IMR-90 (cell line): ENCODE data around the gene JMJD7. TPM values are rescaled to one million over a fixed set of nuclear protein-coding genes. Genes with fewer than 3 reads are reported as not detected.

Experiments
- ATAC-seq: fragments of 200-7000 bp; cut with Tn5 transposase; 2 replicates; pipeline ENCODE4 v1.9.1; 2020; ENCODE audit warnings: low read depth, mild to moderate bottlenecking, moderate library complexity
- BruUV-seq: library from RNA; stranded (reverse); fragments of 400-500 nt; replicated peaks from 2 replicates; lab custom pipeline; 2021; lab: Mats Ljungman, UMichigan
- CTCF ChIA-PET: fragments of 300-600 bp; formaldehyde crosslinking; extraction: SDS; loops from one replicate; lab custom pipeline; 2021; ENCODE audit warnings: antibody characterized with exemption; lab: Yijun Ruan, JAX
- POLR2A ChIA-PET: fragments of 300-600 bp; sonication (Branson Sonifier 250); formaldehyde crosslinking; loops from one replicate; lab custom pipeline; 2022; ENCODE audit warnings: antibody characterized with exemption; ENCODE audit not compliant: unreplicated experiment; lab: Charles Lee
- DNase-seq: peaks from one replicate; pipeline ENCODE4 v3.0.0; 2013
- H2AFZ ChIP-seq: replicated peaks from 2 replicates; pipeline ENCODE3; 2013; ENCODE audit warnings: low read length, mild to moderate bottlenecking; ENCODE audit not compliant: poor library complexity
- H2AK5ac ChIP-seq: 2 replicates; pipeline ENCODE4 v1.6.1; 2013; ENCODE audit warnings: low read depth, low read length, inconsistent platforms
- H2AK9ac ChIP-seq: replicated peaks from 2 replicates; pipeline ENCODE3; 2013; ENCODE audit warnings: mild to moderate bottlenecking, low read depth, low read length, moderate library complexity; ENCODE audit not compliant: poor library complexity
- H2BK120ac ChIP-seq: 2 replicates; pipeline ENCODE4 v1.6.1; 2013; ENCODE audit warnings: low read depth, low read length, inconsistent platforms
- H2BK15ac ChIP-seq: 3 replicates; pipeline ENCODE4 v1.6.1; 2013; ENCODE audit warnings: low read depth, low read length, inconsistent platforms
- H2BK20ac ChIP-seq: 2 replicates; pipeline ENCODE4 v1.6.1; 2013; ENCODE audit warnings: low read depth, mild to moderate bottlenecking, inconsistent platforms, low read length, moderate library complexity
- H2BK5ac ChIP-seq: 2 replicates; pipeline ENCODE4 v1.6.1; 2013; ENCODE audit warnings: mild to moderate bottlenecking, low read depth, low read length, inconsistent platforms; ENCODE audit not compliant: poor library complexity, severe bottlenecking
- H3K14ac ChIP-seq: replicated peaks from 2 replicates; pipeline ENCODE4 v1.6.1; 2013; ENCODE audit warnings: low read depth, low read length, inconsistent platforms
- H3K18ac ChIP-seq: 2 replicates; pipeline ENCODE4 v1.6.1; 2013; ENCODE audit warnings: low read depth, low read length, control low read depth
- H3K23ac ChIP-seq: 2 replicates; pipeline ENCODE4 v1.6.1; 2013; ENCODE audit warnings: low read depth, low read length, inconsistent platforms
- H3K27ac ChIP-seq: 2 replicates; pipeline ENCODE4 v1.5.1; 2013; ENCODE audit warnings: mild to moderate bottlenecking, control low read depth, low read length; ENCODE audit not compliant: insufficient read depth
- H3K27me3 ChIP-seq: 2 replicates; pipeline ENCODE4 v1.6.1; 2013; ENCODE audit warnings: low read length; ENCODE audit not compliant: control insufficient read depth, insufficient read depth
- H3K36me3 ChIP-seq: 2 replicates; pipeline ENCODE4 v1.6.1; 2013; ENCODE audit warnings: low read length, mixed read lengths; ENCODE audit not compliant: control insufficient read depth, insufficient read depth
- H3K4ac ChIP-seq: 2 replicates; pipeline ENCODE4 v1.6.1; 2013; ENCODE audit warnings: low read depth, low read length, inconsistent platforms
- H3K4me1 ChIP-seq: 2 replicates; pipeline ENCODE4 v1.6.1; 2013; ENCODE audit warnings: low read length, mixed read lengths; ENCODE audit not compliant: control insufficient read depth, insufficient read depth
- H3K4me2 ChIP-seq: 2 replicates; pipeline ENCODE4 v1.6.1; 2013; ENCODE audit warnings: low read depth, mild to moderate bottlenecking, control low read depth, low read length, moderate library complexity
- H3K4me3 ChIP-seq: 2 replicates; pipeline ENCODE4 v1.5.1; 2013; ENCODE audit warnings: low read depth, mild to moderate bottlenecking, control low read depth, low read length, moderate library complexity; ENCODE audit not compliant: insufficient read depth
- H3K56ac ChIP-seq: 2 replicates; pipeline ENCODE4 v1.6.1; 2013; ENCODE audit warnings: low read length, inconsistent platforms; ENCODE audit not compliant: insufficient read depth; ENCODE audit errors: extremely low read depth
- H3K79me1 ChIP-seq, 2 experiments: 2 replicates each; pipeline ENCODE4 v1.6.1; 2013; ENCODE audit warnings: low read length in 2 of 2, inconsistent platforms in 1 of 2, low read depth in 1 of 2
- H3K9ac ChIP-seq: 2 replicates; pipeline ENCODE4 v1.6.1; 2013; ENCODE audit warnings: low read depth, low read length, control low read depth
- H3K9me1 ChIP-seq: 2 replicates; pipeline ENCODE4 v1.6.1; 2013; ENCODE audit warnings: low read length, inconsistent platforms; ENCODE audit not compliant: insufficient read depth
- H3K9me3 ChIP-seq: 2 replicates; pipeline ENCODE4 v1.6.1; 2013; ENCODE audit warnings: low read length; ENCODE audit not compliant: control insufficient read depth, insufficient read depth
- H4K20me1 ChIP-seq: 2 replicates; pipeline ENCODE4 v1.6.1; 2013; ENCODE audit warnings: low read length, inconsistent platforms; ENCODE audit not compliant: insufficient read depth
- H4K5ac ChIP-seq: 2 replicates; pipeline ENCODE4 v1.6.1; 2013; ENCODE audit warnings: mild to moderate bottlenecking, low read depth, low read length, control low read depth
- H4K8ac ChIP-seq, 2 experiments: 2 replicates each; pipeline ENCODE4 v1.6.1; 2013; ENCODE audit warnings: low read depth in 2 of 2, low read length in 2 of 2, control low read depth in 1 of 2, inconsistent platforms in 1 of 2
- H4K91ac ChIP-seq: 2 replicates; pipeline ENCODE4 v1.6.1; 2013; ENCODE audit warnings: low read depth, low read length, inconsistent platforms; ENCODE audit not compliant: insufficient read depth
- BHLHE40 ChIP-seq: fragments of 150-350 bp; IDR thresholded peaks from 2 replicates; pipeline ENCODE4 v1.6.1; 2016; ENCODE audit warnings: mild to moderate bottlenecking, low read depth, low read length
- CEBPB ChIP-seq: IDR thresholded peaks from 2 replicates; pipeline ENCODE4 v1.6.1; 2012; ENCODE audit warnings: low read depth, low read length, improper control_type of control experiment
- CHD1 ChIP-seq: IDR thresholded peaks from 2 replicates; pipeline ENCODE4 v1.6.1; 2012; ENCODE audit warnings: low read depth, low read length, improper control_type of control experiment
- CTCF ChIP-seq: conservative IDR thresholded peaks from 2 replicates; pipeline ENCODE4 v1.5.1; 2012; ENCODE audit warnings: mild to moderate bottlenecking, low read depth, low read length, improper control_type of control experiment
- ELK1 ChIP-seq: fragments of 150-350 bp; IDR thresholded peaks from 2 replicates; pipeline ENCODE4 v1.6.1; 2016; ENCODE audit warnings: low read depth, mild to moderate bottlenecking, low read length, moderate library complexity, borderline replicate concordance
- FOS ChIP-seq: fragments of 150-350 bp; IDR thresholded peaks from 2 replicates; pipeline ENCODE4 v1.6.1; 2016; ENCODE audit warnings: low read depth, low read length
- MAFK ChIP-seq: IDR thresholded peaks from 2 replicates; pipeline ENCODE4 v1.6.1; 2012; ENCODE audit warnings: low read depth, low read length, improper control_type of control experiment
- MAZ ChIP-seq: IDR thresholded peaks from 2 replicates; pipeline ENCODE4 v1.6.1; 2012; ENCODE audit warnings: low read depth, mild to moderate bottlenecking, low read length, improper control_type of control experiment, moderate library complexity, borderline replicate concordance
- MXI1 ChIP-seq: IDR thresholded peaks from 2 replicates; pipeline ENCODE4 v1.6.1; 2012; ENCODE audit warnings: low read depth, mild to moderate bottlenecking, low read length, moderate library complexity, borderline replicate concordance
- NFE2L2 ChIP-seq: fragments of 150-350 bp; IDR thresholded peaks from 2 replicates; pipeline ENCODE4 v1.6.1; 2016; ENCODE audit warnings: low read depth, mild to moderate bottlenecking, low read length
- POLR2A ChIP-seq: IDR thresholded peaks from 2 replicates; pipeline ENCODE4 v1.6.1; 2012; ENCODE audit warnings: mild to moderate bottlenecking, low read depth, low read length
- RAD21 ChIP-seq: IDR thresholded peaks from 2 replicates; pipeline ENCODE4 v1.6.1; 2012; ENCODE audit warnings: low read length, improper control_type of control experiment
- RCOR1 ChIP-seq: IDR thresholded peaks from 2 replicates; pipeline ENCODE4 v1.6.1; 2012; ENCODE audit warnings: mild to moderate bottlenecking, low read length, improper control_type of control experiment; ENCODE audit not compliant: insufficient replicate concordance
- RFX5 ChIP-seq: IDR thresholded peaks from 2 replicates; pipeline ENCODE4 v1.8.0; 2012; ENCODE audit warnings: low read depth, mild to moderate bottlenecking, low read length, moderate library complexity
- SMC3 ChIP-seq: fragments of 150-350 bp; IDR thresholded peaks from 2 replicates; pipeline ENCODE4 v1.6.1; 2016; ENCODE audit warnings: low read depth, mild to moderate bottlenecking, antibody characterized with exemption, low read length, moderate library complexity
- USF2 ChIP-seq: fragments of 150-350 bp; IDR thresholded peaks from 2 replicates; pipeline ENCODE4 v1.6.1; 2017; ENCODE audit warnings: mild to moderate bottlenecking, antibody characterized with exemption, low read length, low read depth
- WGBS, 2 experiments: methylation state at CpG; one replicate each; pipeline versions ENCODE4 v1.1.5 to v1.1.7; 2013; ENCODE audit warnings: missing lambda C conversion rate in 2 of 2; ENCODE audit not compliant: insufficient read length in 1 of 2; ENCODE audit errors: extremely low coverage in 2 of 2; 5-methylcytosine and 5-hydroxymethylcytosine counted together
- dilution Hi-C: fragments of 300-500 bp; cut with HindIII; formaldehyde crosslinking; loops from one replicate; pipeline ENCODE4 v1.14.3; 2018; ENCODE audit warnings: low sequenced_read_pairs; ENCODE audit not compliant: unreplicated experiment
- in situ Hi-C: fragments of 300-500 bp; cut with MboI; formaldehyde crosslinking; loops from 3 replicates; pipeline ENCODE4 v1.14.3; 2019; ENCODE audit warnings: low sequenced_read_pairs, inconsistent platforms, mixed read lengths
- intact Hi-C: fragments of 100-400 bp; cut with micrococcal nuclease; formaldehyde crosslinking; loops from 2 replicates; pipeline ENCODE4 v1.10.0; 2022
- polyA plus RNA-seq, 3 experiments: library from polyadenylated mRNA; depleted of rRNA; stranded (reverse); fragments of >200 nt; gene quantifications; 2 replicates each; pipeline ENCODE4 v1.2.3, GENCODE V29; 2012; ENCODE audit warnings: low replicate concordance in 1 of 3
- total RNA-seq: library from RNA; depleted of rRNA; stranded (reverse); fragments of >200 nt; gene quantifications from 2 replicates; pipeline ENCODE4 v1.2.3, GENCODE V29; 2012

JMJD7 gene
- total and polyA plus RNA-seq, 2 of the 4 experiments (the other 2 are of a cell fraction) = 5.0 to 6.3 TPM

GRCh38 chr15:41829959-41830646 is 2.2 kb downstream of the JMJD7 start:
- H2AFZ ChIP-seq = no peak overlapping the region
- H3K9me1 ChIP-seq = peaks cover 11% of the 10 kb centered on the region; the same call in 1 of the 2 replicates
- H2BK5ac ChIP-seq = no peak overlapping the region
- peaks cover 13% of the 10 kb centered on the region for H3K36me3 ChIP-seq
- H2BK120ac ChIP-seq = no peak overlapping the region
- H2AK9ac ChIP-seq = peak overlapping the region; percentile 48
- no peak overlapping the region for H2BK20ac ChIP-seq
- H4K20me1 ChIP-seq = peaks cover 10% of the 10 kb centered on the region
- no peak overlapping the region for H3K4me2 ChIP-seq
- DNase-seq = no peak
- intact Hi-C loops (no loop called here), dilution Hi-C loops (no loop called here), in situ Hi-C loops (no loop called here)
- 100% methylated on average over 2 of the region's 13 CpGs; no CpG with 5 or more reads in 1 of the 2 experiments for WGBS, 2 experiments
- no peak overlapping the region for H3K4me3 ChIP-seq
- H3K4me1 ChIP-seq = peaks cover 2% of the 10 kb centered on the region; the same call in 1 of the 2 replicates
- no peak for ATAC-seq
- no peak overlapping the region for H2AK5ac ChIP-seq
- no TSS peak for BruUV-seq
- H3K23ac ChIP-seq = no peak overlapping the region
- H3K56ac ChIP-seq = no peak overlapping the region
- no peaks in the 10 kb centered on the region for H3K9me3 ChIP-seq
- POLR2A ChIA-PET = no interaction called here
- H3K27me3 ChIP-seq = no peaks in the 10 kb centered on the region
- no peak overlapping the region for H3K14ac ChIP-seq
- no peak overlapping the region for H4K8ac ChIP-seq
- H4K91ac ChIP-seq = no peak overlapping the region
- H3K9ac ChIP-seq = no peak overlapping the region
- no peak for TF ChIP-seq MXI1
- no peak for TF ChIP-seq SMC3
- no peak for TF ChIP-seq CHD1
- no peak for TF ChIP-seq CEBPB
- TF ChIP-seq MAFK = no peak
- TF ChIP-seq FOS = no peak
- no peak for TF ChIP-seq ELK1
- no peak for TF ChIP-seq RFX5
- TF ChIP-seq BHLHE40 = no peak
- no peak for TF ChIP-seq RCOR1
- no peak for TF ChIP-seq MAZ
- no peak for TF ChIP-seq CTCF
- TF ChIP-seq USF2 = no peak
- no peak for TF ChIP-seq RAD21
- no peak for TF ChIP-seq NFE2L2
- no peak for TF ChIP-seq POLR2A
- no peak overlapping the region for H2BK15ac ChIP-seq
- no peak overlapping the region for H4K5ac ChIP-seq
- H3K79me1 ChIP-seq = peaks cover 17 to 30% of the 10 kb centered on the region in 2 experiments
- CTCF ChIA-PET = no interaction called here
- H3K27ac ChIP-seq = no peak overlapping the region
- H3K18ac ChIP-seq = no peak overlapping the region
- H3K4ac ChIP-seq = no peak overlapping the region
